Breast epithelium (tissue), 3 donors: ENCODE data around the gene SPNS2.

Experiments
- POLR2A ChIP-seq: fragments of 450-650 bp; IDR thresholded peaks from one replicate; pipeline ENCODE4 v1.6.1; 2016; ENCODE audit warnings: antibody characterized with exemption, mild to moderate bottlenecking, moderate library complexity
- POLR2AphosphoS5 ChIP-seq, 3 donors: sonication (generic); formaldehyde crosslinking; IDR thresholded peaks; one replicate each; pipeline ENCODE4 v1.6.1; 2017; ENCODE audit warnings: antibody characterized with exemption in 3 of 3
- TF ChIP-seq, protein P1 (sequence below), 3 donors: fragments of 450-650 bp; IDR thresholded peaks; one replicate each; pipeline ENCODE4 v1.5.1; 2016 to 2017; ENCODE audit warnings: antibody characterized with exemption in 3 of 3, mild to moderate bottlenecking in 3 of 3, moderate library complexity in 3 of 3

DNA sequence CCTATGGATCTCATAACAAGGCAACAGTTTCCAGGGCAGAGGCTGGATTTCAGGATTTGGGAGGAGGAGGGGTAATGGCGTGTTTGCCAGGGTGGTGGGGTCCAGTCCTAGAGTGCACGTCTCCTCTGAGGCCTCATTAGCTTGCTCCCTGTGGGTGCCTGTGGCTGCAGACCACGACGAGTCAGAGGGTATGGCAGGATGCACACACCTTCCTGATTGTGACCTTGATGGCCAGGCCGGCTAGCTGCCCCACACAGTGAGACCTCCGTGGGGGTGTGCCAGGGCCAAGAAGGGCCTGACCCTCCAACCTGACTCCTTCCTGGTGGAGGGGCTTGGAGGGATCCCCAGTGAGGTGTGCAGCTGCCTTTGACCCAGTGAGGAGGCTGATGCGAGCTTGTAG, 81.6 kb downstream of the SPNS2 start:
- TF ChIP-seq, protein P1, sequence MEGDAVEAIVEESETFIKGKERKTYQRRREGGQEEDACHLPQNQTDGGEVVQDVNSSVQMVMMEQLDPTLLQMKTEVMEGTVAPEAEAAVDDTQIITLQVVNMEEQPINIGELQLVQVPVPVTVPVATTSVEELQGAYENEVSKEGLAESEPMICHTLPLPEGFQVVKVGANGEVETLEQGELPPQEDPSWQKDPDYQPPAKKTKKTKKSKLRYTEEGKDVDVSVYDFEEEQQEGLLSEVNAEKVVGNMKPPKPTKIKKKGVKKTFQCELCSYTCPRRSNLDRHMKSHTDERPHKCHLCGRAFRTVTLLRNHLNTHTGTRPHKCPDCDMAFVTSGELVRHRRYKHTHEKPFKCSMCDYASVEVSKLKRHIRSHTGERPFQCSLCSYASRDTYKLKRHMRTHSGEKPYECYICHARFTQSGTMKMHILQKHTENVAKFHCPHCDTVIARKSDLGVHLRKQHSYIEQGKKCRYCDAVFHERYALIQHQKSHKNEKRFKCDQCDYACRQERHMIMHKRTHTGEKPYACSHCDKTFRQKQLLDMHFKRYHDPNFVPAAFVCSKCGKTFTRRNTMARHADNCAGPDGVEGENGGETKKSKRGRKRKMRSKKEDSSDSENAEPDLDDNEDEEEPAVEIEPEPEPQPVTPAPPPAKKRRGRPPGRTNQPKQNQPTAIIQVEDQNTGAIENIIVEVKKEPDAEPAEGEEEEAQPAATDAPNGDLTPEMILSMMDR (IDR thresholded peaks at IDR 0.05), result no peak
- TF ChIP-seq POLR2A (no peak), POLR2AphosphoS5 (IDR thresholded peaks at IDR 0.05) (no peak)
